ENCODE results near the gene ZNF518B.

ZNF518B gene, protein sequence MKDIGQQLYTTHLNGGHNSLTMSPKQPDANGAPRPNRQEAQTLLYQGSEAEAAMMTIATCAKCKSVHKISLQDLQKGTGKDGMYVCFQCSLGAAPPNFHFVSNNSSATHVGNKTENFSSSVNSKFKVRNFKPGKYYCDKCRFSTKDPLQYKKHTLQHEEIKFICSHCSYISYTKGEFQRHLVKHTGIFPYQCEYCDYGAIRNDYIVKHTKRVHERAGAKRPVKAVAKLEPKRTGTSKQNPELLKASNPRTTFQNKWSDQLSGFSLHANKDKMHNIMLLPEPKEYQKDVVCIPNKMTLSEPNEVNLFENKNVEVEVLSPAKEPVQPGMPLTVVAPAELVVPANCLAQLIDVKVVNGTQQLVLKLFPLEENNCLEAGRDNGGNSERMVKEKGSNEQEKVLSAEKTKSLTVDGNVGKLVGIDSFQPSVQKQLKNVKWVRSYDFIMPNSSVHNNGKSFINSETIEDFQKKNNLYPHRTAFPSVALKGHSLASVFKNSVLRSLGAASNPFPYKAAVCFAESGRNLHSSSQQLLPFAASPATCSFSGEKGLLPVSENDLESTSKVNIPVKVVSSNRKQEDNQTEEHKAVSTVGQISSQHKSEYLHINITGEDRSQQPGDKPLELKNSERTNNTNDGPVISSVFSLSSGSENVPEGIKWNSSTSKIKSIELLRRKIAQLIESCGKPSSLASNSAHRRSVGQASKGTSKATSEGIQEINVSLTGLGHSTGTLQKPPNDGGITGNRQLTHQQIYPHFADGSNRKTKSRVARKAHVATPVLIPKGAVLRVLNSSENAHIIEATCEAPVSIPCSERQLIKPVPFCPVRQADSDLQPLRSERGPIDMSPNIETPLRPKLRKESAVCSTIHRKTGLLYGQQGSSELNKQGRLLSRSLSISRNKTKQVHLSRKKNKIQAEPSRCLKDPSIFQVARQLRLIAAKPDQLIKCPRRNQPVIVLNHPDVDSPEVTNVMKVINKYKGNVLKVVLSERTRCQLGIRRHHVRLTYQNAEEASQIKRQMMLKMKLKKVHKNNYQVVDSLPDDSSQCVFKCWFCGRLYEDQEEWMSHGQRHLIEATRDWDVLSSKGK

DNA sequence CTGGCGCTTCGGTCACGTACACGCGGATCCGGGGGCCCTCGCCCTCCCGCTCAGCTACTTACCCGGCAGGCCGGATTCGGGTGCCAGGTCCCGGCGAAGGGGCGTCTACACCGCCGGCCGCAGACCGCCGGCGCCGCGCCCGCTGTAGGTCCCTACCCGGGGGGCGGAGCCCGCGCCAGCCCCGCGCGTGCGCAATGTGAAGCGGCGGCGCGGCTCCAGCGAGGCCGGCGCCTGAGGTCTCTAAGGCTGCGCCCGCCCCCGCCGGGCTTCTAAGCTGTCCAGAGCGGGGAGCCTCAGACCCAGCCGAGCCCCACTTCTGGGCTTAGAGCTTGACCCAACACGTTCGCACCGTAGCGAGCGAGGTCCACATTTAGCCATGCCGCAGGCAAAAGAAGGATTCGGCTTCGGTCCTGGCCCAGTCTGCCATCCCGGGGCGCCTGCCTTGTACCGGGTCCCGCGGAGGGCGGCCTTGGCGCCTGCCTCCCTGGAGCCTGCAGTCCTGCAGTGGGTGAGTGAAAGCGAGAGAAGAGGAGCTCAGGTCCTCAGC, at the start of gene ZNF518B:
TSS of gene ZNF518B (minus strand) at position 172 of the 547 bp plus-strand sequence. CDS start 11,098 bp downstream, outside the sequence.
- H3K9ac ChIP-seq (ENCODE audit: low read depth in 1 of 2, low read length in 2 of 2): peak within 1 kb of the TSS; percentile 39 to 57
- H3K27me3 ChIP-seq (ENCODE audit: control insufficient read depth in 1 of 2, insufficient read depth in 2 of 2, low read length in 2 of 2): peaks cover 6 to 9% of the 10 kb centered on the region in 2 donors
- no peaks in the 10 kb centered on the region for H3K9me3 ChIP-seq (ENCODE audit: control insufficient read depth in 1 of 2, low read length in 2 of 2)
- peaks cover 12 to 13% of the 10 kb centered on the region in 2 donors for H3K4me1 ChIP-seq (ENCODE audit: control insufficient read depth in 1 of 2, insufficient read depth in 2 of 2, low read length in 2 of 2)
- no peak within 1 kb of the TSS for H3K27ac ChIP-seq (ENCODE audit: low read depth, low read length)
- H3K4me3 ChIP-seq (ENCODE audit: low read depth in 1 of 2, low read length in 2 of 2): peak within 1 kb of the TSS; percentile 79
- H3K36me3 ChIP-seq (ENCODE audit: control insufficient read depth in 1 of 2, insufficient read depth in 2 of 2, low read length in 2 of 2): peaks cover 0 to 19% of the 10 kb centered on the region in 2 donors

DNA sequence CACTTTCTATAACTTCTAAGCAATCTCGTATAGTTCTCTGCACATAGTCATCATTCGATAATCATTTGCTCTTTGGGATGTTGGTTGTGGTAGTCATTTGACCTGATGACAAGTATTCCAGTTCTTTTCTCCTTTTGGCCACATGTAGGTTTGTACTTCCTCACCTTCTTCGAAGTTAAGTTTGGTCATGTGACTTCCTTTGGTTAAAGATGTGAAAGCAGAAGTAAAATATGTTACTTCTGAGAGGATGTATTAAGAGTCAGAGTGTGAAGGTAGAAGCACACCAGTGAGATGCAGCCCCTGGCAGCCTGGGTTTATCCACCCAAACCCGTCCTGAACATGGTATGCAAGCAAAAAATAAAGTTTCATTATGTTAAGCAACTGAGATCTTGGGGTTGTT, 48.9 kb upstream of the ZNF518B start:
- Histone ChIP-seq H3K36me3 (ENCODE audit: control insufficient read depth in 1 of 2, insufficient read depth in 2 of 2, low read length in 2 of 2) (no peaks in the 10 kb centered on the region), H3K27ac (ENCODE audit: low read depth, low read length) (no peak overlapping the region), H3K9me3 (ENCODE audit: control insufficient read depth in 1 of 2, low read length in 2 of 2) (no peaks in the 10 kb centered on the region), H3K4me1 (ENCODE audit: control insufficient read depth in 1 of 2, insufficient read depth in 2 of 2, low read length in 2 of 2) (no peaks in the 10 kb centered on the region), H3K27me3 (ENCODE audit: control insufficient read depth in 1 of 2, insufficient read depth in 2 of 2, low read length in 2 of 2) (no peaks in the 10 kb centered on the region), H3K9ac (ENCODE audit: low read depth in 1 of 2, low read length in 2 of 2) (no peak overlapping the region), H3K4me3 (ENCODE audit: low read depth in 1 of 2, low read length in 2 of 2) (no peak overlapping the region)

DNA sequence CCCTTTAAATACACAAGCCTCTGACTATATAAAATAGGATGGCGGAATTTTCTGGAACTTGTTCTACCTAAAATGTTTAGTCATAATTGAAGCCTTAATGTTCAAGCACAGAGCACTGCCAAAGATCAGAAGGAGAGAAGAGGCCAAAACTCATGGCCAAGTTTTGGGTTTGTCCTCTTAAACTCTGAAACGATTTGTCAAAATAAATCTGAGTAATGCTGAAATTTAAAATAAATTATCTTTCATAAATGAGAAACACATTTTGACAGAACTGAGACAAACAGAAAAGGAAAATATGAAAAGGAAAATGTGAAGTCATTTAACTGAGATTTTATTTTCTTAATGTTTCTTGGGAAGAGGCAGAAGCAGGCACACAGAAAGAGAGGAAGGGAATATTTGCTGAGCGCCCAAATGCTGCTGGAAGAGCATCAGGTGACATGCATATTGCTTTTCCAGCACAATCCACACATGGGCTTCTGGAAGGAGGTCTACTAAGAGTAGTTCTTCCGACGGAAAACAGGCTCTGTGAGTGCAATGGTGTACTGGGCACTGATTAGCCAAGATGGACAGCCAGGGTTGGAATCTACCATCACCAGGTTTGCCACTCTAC, 47.4 kb upstream of the ZNF518B start:
- no peak overlapping the region for H3K9ac ChIP-seq (ENCODE audit: low read depth in 1 of 2, low read length in 2 of 2)
- H3K4me3 ChIP-seq (ENCODE audit: low read depth in 1 of 2, low read length in 2 of 2): no peak overlapping the region
- H3K36me3 ChIP-seq (ENCODE audit: control insufficient read depth in 1 of 2, insufficient read depth in 2 of 2, low read length in 2 of 2): no peaks in the 10 kb centered on the region
- no peak overlapping the region for H3K27ac ChIP-seq (ENCODE audit: low read depth, low read length)
- no peaks in the 10 kb centered on the region for H3K4me1 ChIP-seq (ENCODE audit: control insufficient read depth in 1 of 2, insufficient read depth in 2 of 2, low read length in 2 of 2)
- H3K9me3 ChIP-seq (ENCODE audit: control insufficient read depth in 1 of 2, low read length in 2 of 2): no peaks in the 10 kb centered on the region
- H3K27me3 ChIP-seq (ENCODE audit: control insufficient read depth in 1 of 2, insufficient read depth in 2 of 2, low read length in 2 of 2): no peaks in the 10 kb centered on the region

DNA sequence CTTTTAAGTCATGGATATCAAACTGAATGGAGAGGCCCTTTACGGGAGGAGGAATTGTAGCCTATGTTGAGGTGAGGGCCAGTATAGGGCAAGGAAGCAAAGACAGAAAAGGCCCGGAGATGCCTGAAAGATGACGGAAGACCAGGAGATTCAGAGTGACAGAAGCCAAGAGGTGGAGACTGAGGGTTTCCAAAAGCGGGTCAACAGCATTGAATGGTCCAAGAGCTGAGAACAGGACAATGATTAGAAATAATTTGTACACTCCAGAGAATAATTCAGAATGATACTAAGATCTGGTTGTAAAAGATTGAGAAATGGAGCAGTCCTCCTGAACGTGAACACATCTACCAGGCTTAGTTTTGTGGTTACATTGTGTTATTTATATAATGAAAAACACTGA, 45.5 kb upstream of the ZNF518B start:
- Histone ChIP-seq H3K4me3 (ENCODE audit: low read depth in 1 of 2, low read length in 2 of 2) (no peak overlapping the region), H3K4me1 (ENCODE audit: control insufficient read depth in 1 of 2, insufficient read depth in 2 of 2, low read length in 2 of 2) (no peaks in the 10 kb centered on the region), H3K27ac (ENCODE audit: low read depth, low read length) (no peak overlapping the region), H3K9ac (ENCODE audit: low read depth in 1 of 2, low read length in 2 of 2) (no peak overlapping the region), H3K27me3 (ENCODE audit: control insufficient read depth in 1 of 2, insufficient read depth in 2 of 2, low read length in 2 of 2) (no peaks in the 10 kb centered on the region), H3K36me3 (ENCODE audit: control insufficient read depth in 1 of 2, insufficient read depth in 2 of 2, low read length in 2 of 2) (no peaks in the 10 kb centered on the region), H3K9me3 (ENCODE audit: control insufficient read depth in 1 of 2, low read length in 2 of 2) (no peaks in the 10 kb centered on the region)

DNA sequence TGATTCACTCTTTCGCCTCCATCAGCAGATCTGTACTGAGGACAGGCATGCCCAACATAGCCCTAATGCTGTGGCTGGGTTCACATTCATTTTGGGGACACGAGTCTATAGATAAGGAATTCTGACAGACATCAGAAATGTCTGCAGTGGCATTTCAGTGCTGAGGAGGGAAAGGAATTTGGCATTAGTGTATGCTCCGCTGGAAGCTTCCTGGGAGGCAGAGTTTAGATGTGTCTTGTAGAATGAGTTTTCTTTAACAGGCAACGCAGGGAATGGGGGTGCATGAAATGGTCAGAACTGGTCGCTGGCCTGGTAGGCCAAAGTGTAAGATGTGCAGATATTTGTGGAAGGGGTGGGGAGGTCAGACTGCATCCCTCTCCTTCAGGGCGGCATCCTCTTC, 43.5 kb upstream of the ZNF518B start:
- Histone ChIP-seq H3K36me3 (ENCODE audit: control insufficient read depth in 1 of 2, insufficient read depth in 2 of 2, low read length in 2 of 2) (no peaks in the 10 kb centered on the region), H3K27me3 (ENCODE audit: control insufficient read depth in 1 of 2, insufficient read depth in 2 of 2, low read length in 2 of 2) (no peaks in the 10 kb centered on the region), H3K4me1 (ENCODE audit: control insufficient read depth in 1 of 2, insufficient read depth in 2 of 2, low read length in 2 of 2) (no peaks in the 10 kb centered on the region), H3K9ac (ENCODE audit: low read depth in 1 of 2, low read length in 2 of 2) (no peak overlapping the region), H3K27ac (ENCODE audit: low read depth, low read length) (no peak overlapping the region), H3K9me3 (ENCODE audit: control insufficient read depth in 1 of 2, low read length in 2 of 2) (no peaks in the 10 kb centered on the region), H3K4me3 (ENCODE audit: low read depth in 1 of 2, low read length in 2 of 2) (no peak overlapping the region)

DNA sequence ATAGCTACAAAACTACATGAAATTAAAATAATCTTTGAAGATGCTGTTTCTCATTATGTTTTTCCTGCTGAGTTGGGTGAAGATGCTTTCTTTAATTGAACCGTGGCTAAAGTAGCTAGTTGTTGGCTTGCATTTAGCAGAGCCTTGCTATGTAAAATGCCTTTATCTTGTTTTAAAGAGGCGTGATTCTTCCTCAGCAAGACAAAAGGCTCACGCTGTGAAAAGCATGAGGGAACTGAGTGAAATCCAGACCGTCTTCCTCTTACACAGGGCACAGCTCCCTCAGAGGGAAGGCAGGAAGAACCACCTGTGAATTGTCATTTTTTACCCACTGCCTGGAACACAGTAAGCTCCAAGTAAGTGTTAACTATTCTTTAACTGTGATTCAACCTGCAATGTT, 39.0 kb upstream of the ZNF518B start:
- H3K4me3 ChIP-seq (ENCODE audit: low read depth in 1 of 2, low read length in 2 of 2): no peak overlapping the region
- H3K9ac ChIP-seq (ENCODE audit: low read depth in 1 of 2, low read length in 2 of 2): no peak overlapping the region
- no peak overlapping the region for H3K27ac ChIP-seq (ENCODE audit: low read depth, low read length)
- no peaks in the 10 kb centered on the region for H3K9me3 ChIP-seq (ENCODE audit: control insufficient read depth in 1 of 2, low read length in 2 of 2)
- no peaks in the 10 kb centered on the region for H3K27me3 ChIP-seq (ENCODE audit: control insufficient read depth in 1 of 2, insufficient read depth in 2 of 2, low read length in 2 of 2)
- no peaks in the 10 kb centered on the region for H3K4me1 ChIP-seq (ENCODE audit: control insufficient read depth in 1 of 2, insufficient read depth in 2 of 2, low read length in 2 of 2)
- H3K36me3 ChIP-seq (ENCODE audit: control insufficient read depth in 1 of 2, insufficient read depth in 2 of 2, low read length in 2 of 2): no peaks in the 10 kb centered on the region

DNA sequence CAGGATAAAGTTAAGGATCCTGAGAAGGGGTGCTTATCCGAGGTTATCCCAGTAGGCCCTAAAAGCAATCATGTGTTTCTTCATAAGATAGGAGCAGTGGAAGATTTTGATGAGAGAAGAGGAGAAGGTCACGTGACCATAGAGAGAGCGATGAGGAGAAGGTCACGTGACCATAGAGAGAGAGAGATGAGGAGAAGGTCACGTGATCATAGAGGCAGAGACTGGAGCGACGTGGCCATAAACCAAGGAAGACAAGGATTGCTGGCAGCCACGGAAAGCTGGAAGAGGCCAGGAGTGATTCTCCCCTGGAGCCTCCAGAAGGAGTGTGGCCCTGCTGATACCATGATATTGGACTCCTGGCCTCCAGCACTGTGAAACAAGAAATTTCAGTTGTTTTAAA, 38.4 kb upstream of the ZNF518B start:
- H3K27ac ChIP-seq (ENCODE audit: low read depth, low read length): no peak overlapping the region
- H3K9me3 ChIP-seq (ENCODE audit: control insufficient read depth in 1 of 2, low read length in 2 of 2): no peaks in the 10 kb centered on the region
- no peak overlapping the region for H3K4me3 ChIP-seq (ENCODE audit: low read depth in 1 of 2, low read length in 2 of 2)
- H3K36me3 ChIP-seq (ENCODE audit: control insufficient read depth in 1 of 2, insufficient read depth in 2 of 2, low read length in 2 of 2): no peaks in the 10 kb centered on the region
- no peaks in the 10 kb centered on the region for H3K27me3 ChIP-seq (ENCODE audit: control insufficient read depth in 1 of 2, insufficient read depth in 2 of 2, low read length in 2 of 2)
- no peaks in the 10 kb centered on the region for H3K4me1 ChIP-seq (ENCODE audit: control insufficient read depth in 1 of 2, insufficient read depth in 2 of 2, low read length in 2 of 2)
- no peak overlapping the region for H3K9ac ChIP-seq (ENCODE audit: low read depth in 1 of 2, low read length in 2 of 2)

DNA sequence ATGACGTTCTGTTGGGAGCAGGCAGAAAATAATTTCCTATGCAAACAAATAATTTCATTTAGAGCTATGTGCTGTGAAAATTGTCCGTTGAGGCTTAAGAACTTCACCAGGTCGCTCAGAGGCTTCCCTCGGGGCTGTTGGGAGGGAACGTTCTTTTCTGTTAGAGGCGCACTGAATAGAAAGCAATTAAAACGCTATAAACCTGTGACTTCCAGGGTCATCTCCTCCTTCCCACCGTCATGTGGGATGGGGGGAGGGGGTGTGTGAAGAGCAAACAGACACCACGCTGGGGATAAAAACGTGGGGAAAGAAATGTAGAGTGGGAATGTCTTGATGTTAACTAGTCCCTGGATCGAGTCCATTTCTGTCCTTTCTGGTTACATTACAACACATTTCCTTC, 35.2 kb upstream of the ZNF518B start:
- H3K27ac ChIP-seq (ENCODE audit: low read depth, low read length): no peak overlapping the region
- H3K36me3 ChIP-seq (ENCODE audit: control insufficient read depth in 1 of 2, insufficient read depth in 2 of 2, low read length in 2 of 2): no peaks in the 10 kb centered on the region
- no peak overlapping the region for H3K4me3 ChIP-seq (ENCODE audit: low read depth in 1 of 2, low read length in 2 of 2)
- no peaks in the 10 kb centered on the region for H3K4me1 ChIP-seq (ENCODE audit: control insufficient read depth in 1 of 2, insufficient read depth in 2 of 2, low read length in 2 of 2)
- no peaks in the 10 kb centered on the region for H3K27me3 ChIP-seq (ENCODE audit: control insufficient read depth in 1 of 2, insufficient read depth in 2 of 2, low read length in 2 of 2)
- no peak overlapping the region for H3K9ac ChIP-seq (ENCODE audit: low read depth in 1 of 2, low read length in 2 of 2)
- H3K9me3 ChIP-seq (ENCODE audit: control insufficient read depth in 1 of 2, low read length in 2 of 2): no peaks in the 10 kb centered on the region

DNA sequence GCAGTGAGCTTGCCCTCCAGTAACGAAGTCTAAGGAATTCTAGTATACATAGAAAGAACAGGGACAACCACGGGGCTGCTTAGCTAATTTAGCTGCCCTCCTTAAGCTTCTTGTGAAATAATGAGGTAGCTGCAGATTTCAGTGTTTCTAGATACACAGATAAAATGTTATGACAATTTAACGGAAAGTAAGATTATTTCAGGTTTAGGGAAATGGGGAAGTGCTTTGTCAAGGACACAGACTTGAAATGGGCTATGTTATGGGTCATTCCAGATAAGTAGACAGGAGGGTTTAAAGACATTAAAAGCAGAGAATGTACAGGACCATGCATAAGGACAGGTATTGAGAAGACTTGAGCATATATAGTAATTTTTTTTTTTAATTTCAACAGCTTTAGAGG, 34.2 kb upstream of the ZNF518B start:
- no peaks in the 10 kb centered on the region for H3K9me3 ChIP-seq (ENCODE audit: control insufficient read depth in 1 of 2, low read length in 2 of 2)
- no peak overlapping the region for H3K4me3 ChIP-seq (ENCODE audit: low read depth in 1 of 2, low read length in 2 of 2)

More for the DNA sequence above, 34.2 kb upstream of the ZNF518B start:
- Histone ChIP-seq H3K9ac (ENCODE audit: low read depth in 1 of 2, low read length in 2 of 2) (no peak overlapping the region), H3K27me3 (ENCODE audit: control insufficient read depth in 1 of 2, insufficient read depth in 2 of 2, low read length in 2 of 2) (no peaks in the 10 kb centered on the region), H3K36me3 (ENCODE audit: control insufficient read depth in 1 of 2, insufficient read depth in 2 of 2, low read length in 2 of 2) (no peaks in the 10 kb centered on the region), H3K4me1 (ENCODE audit: control insufficient read depth in 1 of 2, insufficient read depth in 2 of 2, low read length in 2 of 2) (no peaks in the 10 kb centered on the region), H3K27ac (ENCODE audit: low read depth, low read length) (no peak overlapping the region)

All from duodenal mucosa (tissue), 2 donors.